Body of pancreas (tissue), 4 donors: ENCODE results near the gene NPIPA8.
"Not testable (repeated sequence)": the region's sequence is repeated elsewhere in the genome, so short reads cannot be mapped to it uniquely, and the experiment has no call there.

Experiments
- CTCF ChIP-seq, 7 experiments: fragments of 450-650 bp in 4 of 7; fragments of 200-600 bp in 3 of 7; sonication (generic) in 3 of 7; IDR thresholded peaks; one replicate each; pipeline ENCODE4 v1.5.1; 2016 to 2019; ENCODE audit warnings: antibody characterized with exemption in 7 of 7
- POLR2A ChIP-seq, 3 donors: fragments of 450-650 bp; IDR thresholded peaks; one replicate each; pipeline ENCODE4 v1.6.1; 2016; ENCODE audit warnings: antibody characterized with exemption in 3 of 3, mild to moderate bottlenecking in 2 of 3

GRCh38 chr16:18309159-18309558 lies 27.4 kb downstream of the NPIPA8 start:
- not testable (repeated sequence) for TF ChIP-seq CTCF, POLR2A (IDR thresholded peaks at IDR 0.05)
